Measurements from ENCODE around the gene ARHGAP40.

The ARHGAP40 gene

DNA sequence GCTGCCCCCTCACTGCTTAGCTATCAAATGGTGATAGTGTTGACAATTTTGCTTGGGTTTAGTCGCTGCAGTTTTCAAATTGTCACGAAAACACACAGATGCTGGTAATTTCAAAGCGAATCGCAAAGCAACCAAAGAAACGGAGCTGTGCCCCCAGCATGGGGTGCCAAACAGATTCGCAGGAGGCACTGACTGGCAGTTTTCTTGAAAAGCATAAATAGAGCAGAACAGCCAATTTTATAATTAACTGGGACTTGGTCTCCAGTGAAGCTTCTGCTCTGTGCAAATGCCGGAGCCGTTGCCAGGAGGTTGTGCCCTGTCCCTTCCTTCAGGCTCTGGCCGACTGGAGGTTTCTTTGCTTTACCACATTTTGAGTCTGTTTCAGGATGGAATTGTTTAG lies 18.8 kb downstream of the ARHGAP40 start:
- DNase-seq = no peak

DNA sequence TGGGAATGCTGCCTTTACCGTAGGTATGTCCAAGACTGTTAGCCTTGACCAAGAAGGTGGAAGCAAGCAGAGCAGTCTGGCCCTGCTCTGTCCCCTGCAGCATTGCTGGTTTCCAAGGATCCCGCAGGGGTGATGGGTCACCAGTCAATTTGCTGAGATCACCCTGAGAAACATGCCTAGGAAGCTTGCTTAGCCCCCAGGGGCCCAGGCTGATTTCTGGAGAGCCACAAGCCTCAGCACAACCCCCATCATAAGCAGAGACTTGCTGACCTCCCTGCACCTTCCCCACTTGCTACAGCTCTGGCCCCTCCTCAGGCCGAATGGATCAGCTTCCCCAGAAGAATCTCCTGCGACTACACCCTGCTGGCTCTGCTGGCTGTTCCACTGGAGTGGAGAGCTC lies 21.5 kb downstream of the ARHGAP40 start:
- no peak for DNase-seq

GRCh38 chr20:38624084-38624483 lies 22.5 kb downstream of the ARHGAP40 start:
- DNase-seq = no peak

GRCh38 chr20:38625896-38626295 lies 24.3 kb downstream of the ARHGAP40 start:
- no peak for DNase-seq

GRCh38 chr20:38626921-38627659 lies 25.5 kb downstream of the ARHGAP40 start:
- DNase-seq = no peak

- no peak for DNase-seq
Measured at GRCh38 chr20:38628580-38629470, 27.2 kb downstream of the ARHGAP40 start.

- DNase-seq = no peak
Measured at GRCh38 chr20:38629979-38630378, 28.4 kb downstream of the ARHGAP40 start.

GRCh38 chr20:38630727-38631126 lies 29.1 kb downstream of the ARHGAP40 start:
- DNase-seq = no peak

- no peak for DNase-seq
Measured at GRCh38 chr20:38631155-38632022, 29.8 kb downstream of the ARHGAP40 start.

DNA sequence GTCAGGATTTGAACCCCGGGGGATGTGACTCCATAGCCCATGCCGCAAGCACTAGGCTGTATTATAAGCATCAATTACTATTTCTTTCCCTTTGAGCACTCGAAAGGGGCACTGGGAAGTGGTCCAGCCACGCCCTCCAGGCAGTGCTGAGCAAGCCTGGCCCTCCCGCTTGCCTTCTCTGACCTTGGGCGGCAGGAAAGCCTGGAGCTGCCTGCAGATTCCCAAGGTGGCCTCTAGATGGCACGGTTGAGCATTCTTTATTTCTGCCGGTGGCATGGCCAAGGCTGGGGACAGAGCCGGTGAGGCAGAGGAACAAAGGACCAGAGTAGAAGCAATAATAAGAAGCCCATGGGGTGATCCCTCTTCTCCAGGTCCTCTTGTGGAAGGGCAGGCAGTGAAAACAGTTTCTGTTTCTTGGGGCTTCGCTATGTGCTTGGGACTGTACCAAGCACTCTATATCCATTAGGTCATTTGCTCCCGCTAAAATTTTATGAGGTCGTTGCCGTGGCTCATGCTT lies 32.0 kb downstream of the ARHGAP40 start:
- DNase-seq = peak; percentile 24

GRCh38 chr20:38635721-38636288 lies 34.2 kb downstream of the ARHGAP40 start:
- no peak for DNase-seq

GRCh38 chr20:38640521-38640920 lies 38.9 kb downstream of the ARHGAP40 start:
- no peak for DNase-seq

DNA sequence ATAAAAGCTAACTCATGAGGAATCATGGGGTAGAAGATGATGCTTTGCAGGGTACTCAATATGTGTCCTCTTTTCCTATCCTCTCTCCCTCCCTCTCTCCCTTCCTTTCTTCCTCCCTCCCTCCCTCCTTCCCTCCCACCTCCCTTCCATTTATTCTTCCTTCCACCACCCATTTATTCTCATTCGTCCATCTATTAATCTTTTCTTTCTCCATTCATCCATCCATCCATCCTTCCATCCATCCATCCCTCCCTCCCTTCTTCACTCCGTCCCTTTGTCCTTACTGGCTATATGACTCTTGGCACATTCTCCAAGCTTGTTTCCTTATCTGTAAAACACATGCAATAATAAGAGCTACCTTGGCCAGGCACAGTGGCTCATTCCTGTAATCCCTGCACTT lies 40.9 kb downstream of the ARHGAP40 start:
- DNase-seq = no peak

- DNase-seq = no peak
Measured at GRCh38 chr20:38644588-38645260, 43.1 kb downstream of the ARHGAP40 start.

- no peak for DNase-seq
Measured at GRCh38 chr20:38645351-38645750, 43.7 kb downstream of the ARHGAP40 start.

GRCh38 chr20:38645980-38646858 lies 44.6 kb downstream of the ARHGAP40 start:
- peak; percentile 51 for DNase-seq

GRCh38 chr20:38649275-38649891 lies 47.8 kb downstream of the ARHGAP40 start:
- DNase-seq = no peak

GRCh38 chr20:38650010-38650409 lies 48.4 kb downstream of the ARHGAP40 start:
- no peak for DNase-seq

DNA sequence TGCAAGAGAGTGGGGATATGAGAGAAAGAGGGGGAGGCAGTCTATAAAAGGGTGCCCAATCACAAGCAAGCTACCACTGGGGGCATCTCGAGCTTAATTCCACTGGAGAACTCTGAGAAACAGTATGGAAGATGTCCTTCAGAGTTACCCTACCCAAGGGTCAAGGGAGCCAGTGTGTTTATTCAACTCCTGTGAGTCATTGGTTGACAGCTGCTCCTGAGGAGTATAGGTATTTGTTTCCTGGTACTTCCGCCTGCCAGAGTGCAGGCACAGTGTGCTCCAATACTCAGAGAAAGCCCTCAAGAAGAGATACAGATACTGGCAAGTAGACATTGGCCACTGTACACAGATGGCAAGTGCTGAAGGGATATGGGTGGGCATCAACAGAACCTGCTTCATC lies 49.5 kb downstream of the ARHGAP40 start:
- no peak for DNase-seq

DNA sequence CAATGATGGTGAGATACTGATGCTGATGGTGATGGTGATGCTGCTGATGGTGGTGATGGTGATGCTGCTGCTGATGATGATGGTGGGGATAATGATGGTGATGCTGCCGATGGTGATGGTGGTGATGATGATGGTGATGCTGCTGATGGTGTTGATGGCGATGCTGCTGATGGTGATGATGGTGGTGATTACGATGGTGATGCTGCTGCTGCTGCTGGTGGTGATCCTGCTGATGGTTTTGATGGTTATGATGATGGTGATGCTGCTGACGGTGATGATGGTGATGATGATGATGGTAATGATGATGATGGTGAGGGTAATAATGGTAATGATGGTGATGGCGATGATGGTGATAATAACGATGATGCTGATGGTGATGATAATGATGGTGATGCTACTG lies 50.0 kb downstream of the ARHGAP40 start:
- DNase-seq = no peak
